ENCODE results near the gene USP36.
"Not testable (repeated sequence)": the region's sequence is repeated elsewhere in the genome, so short reads cannot be mapped to it uniquely, and the experiment has no call there.

The USP36 gene

GRCh38 chr17:78878261-78878660 lies 37.6 kb upstream of the USP36 start:
- H3K4me3 ChIP-seq (ENCODE audit: low read depth, low read length), result no peak overlapping the region
- TF ChIP-seq, protein P1, sequence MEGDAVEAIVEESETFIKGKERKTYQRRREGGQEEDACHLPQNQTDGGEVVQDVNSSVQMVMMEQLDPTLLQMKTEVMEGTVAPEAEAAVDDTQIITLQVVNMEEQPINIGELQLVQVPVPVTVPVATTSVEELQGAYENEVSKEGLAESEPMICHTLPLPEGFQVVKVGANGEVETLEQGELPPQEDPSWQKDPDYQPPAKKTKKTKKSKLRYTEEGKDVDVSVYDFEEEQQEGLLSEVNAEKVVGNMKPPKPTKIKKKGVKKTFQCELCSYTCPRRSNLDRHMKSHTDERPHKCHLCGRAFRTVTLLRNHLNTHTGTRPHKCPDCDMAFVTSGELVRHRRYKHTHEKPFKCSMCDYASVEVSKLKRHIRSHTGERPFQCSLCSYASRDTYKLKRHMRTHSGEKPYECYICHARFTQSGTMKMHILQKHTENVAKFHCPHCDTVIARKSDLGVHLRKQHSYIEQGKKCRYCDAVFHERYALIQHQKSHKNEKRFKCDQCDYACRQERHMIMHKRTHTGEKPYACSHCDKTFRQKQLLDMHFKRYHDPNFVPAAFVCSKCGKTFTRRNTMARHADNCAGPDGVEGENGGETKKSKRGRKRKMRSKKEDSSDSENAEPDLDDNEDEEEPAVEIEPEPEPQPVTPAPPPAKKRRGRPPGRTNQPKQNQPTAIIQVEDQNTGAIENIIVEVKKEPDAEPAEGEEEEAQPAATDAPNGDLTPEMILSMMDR (IDR thresholded peaks at IDR 0.05; ENCODE audit: borderline replicate concordance, insufficient read depth, low read depth, low read length), result no peak

- not testable (repeated sequence) for H3K4me3 ChIP-seq (ENCODE audit: low read depth, low read length)
Observed at GRCh38 chr17:78876954-78877517, 36.4 kb upstream of the USP36 start.

DNA sequence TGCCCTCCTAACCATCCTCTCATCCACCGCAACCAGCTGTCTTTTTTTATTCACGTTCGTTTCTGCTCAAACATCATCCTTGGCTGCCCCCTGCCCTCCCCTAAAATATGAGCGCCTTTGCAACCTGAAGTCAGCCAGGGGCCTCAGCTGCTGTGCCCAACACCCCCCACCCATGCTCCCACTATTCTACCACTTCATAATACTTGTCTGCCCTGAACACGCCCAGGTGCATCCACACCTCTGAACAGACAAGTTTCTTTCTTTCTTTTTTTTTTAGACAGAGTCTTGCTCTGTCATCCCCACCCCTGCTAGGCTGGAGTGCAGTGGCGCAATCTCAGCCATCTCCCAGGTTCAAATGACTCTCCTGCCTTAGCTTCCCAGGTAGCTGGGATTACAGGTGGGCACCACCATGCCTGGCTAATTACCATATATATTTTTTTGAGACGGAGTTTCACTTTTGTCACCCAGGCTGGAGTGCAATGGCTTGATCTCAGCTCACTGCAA lies 35.5 kb upstream of the USP36 start:
- TF ChIP-seq, protein P1 (IDR thresholded peaks at IDR 0.05; ENCODE audit: borderline replicate concordance, insufficient read depth, low read depth, low read length), result no peak
- H3K4me3 ChIP-seq (ENCODE audit: low read depth, low read length), result no peak overlapping the region

DNA sequence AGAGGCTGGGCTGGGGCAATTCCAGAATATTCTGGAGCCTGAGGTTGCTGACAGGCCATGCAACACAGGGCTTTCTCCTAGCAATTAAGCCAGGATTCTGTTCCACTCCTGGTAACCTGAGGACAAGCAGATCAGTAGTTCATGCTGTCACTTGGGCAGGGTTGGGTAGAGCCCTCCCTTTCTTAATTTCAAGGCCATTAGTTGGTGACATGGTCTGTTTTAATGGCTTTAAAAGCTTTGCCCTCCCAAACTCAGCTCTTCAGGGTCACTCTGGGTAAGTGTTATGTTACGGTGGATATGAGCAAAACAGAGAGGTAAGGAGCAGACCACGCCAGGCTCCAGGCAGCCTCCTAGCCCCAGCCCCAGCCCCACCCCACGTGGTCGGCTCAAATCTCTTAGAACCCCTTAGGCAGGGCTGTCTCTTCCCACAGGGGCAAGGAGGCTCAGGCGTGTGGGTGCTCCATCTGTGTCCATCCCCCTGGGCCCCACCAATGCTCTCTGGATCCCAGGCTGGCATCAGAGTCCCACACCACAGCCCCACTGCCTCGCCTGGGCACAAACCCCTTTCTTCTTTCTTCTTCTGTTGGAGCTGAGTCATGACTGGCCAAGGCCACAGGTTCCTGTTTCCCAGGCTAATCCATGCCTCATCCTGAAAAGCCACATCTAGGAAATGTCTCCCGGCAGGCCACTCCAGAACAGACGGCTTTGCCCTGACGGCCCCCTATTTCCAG lies 34.9 kb upstream of the USP36 start:
- TF ChIP-seq, protein P1 (IDR thresholded peaks at IDR 0.05; ENCODE audit: borderline replicate concordance, insufficient read depth, low read depth, low read length), result no peak
- H3K4me3 ChIP-seq (ENCODE audit: low read depth, low read length), result no peak overlapping the region

- H3K4me3 ChIP-seq (ENCODE audit: low read depth, low read length), result no peak overlapping the region
Observed at GRCh38 chr17:78873519-78874340, 33.1 kb upstream of the USP36 start.

DNA sequence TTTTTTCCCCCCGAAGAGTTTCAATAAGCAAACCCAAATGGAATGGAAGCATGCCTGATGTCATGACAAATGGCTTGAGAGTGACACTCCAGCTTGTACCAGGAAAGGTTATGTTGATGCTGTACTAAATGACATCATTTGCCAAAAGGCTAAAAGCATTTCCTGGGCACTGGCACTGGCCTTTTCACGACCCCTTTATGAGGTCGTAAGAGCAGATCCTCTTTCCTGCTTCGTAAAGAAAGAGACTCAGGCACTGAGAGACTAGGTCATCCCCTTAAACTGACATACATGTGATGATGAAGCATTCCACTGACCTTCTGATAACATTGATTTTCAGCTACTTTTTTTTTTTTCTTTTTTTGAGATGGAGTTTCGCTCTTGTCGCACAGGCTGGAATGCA lies 31.9 kb upstream of the USP36 start:
- H3K4me3 ChIP-seq (ENCODE audit: low read depth, low read length), result no peak overlapping the region
- TF ChIP-seq, protein P1 (IDR thresholded peaks at IDR 0.05; ENCODE audit: borderline replicate concordance, insufficient read depth, low read depth, low read length), result no peak

More at GRCh38 chr17:78873519-78874340, 33.1 kb upstream of the USP36 start:
- TF ChIP-seq, protein P1 (IDR thresholded peaks at IDR 0.05; ENCODE audit: borderline replicate concordance, insufficient read depth, low read depth, low read length), result no peak

DNA sequence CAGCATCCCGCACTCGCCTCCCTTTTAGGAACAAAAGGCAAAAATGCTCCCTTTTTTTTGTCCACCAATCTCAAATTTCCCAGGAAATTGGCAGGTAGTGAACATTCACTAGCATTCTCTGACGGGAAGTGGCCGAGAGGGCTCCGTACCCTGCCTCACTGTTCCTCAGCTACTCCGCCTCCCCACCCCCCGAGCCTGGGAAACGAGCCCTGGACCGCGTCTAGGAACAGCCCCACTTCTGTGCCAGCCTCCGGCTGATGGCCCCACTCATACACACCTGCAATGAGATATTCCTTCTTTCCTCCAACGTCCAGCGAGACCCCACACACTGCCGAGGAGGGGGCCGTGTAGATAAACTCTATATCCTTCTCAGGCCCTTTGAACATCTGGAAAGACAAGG lies 30.0 kb upstream of the USP36 start:
- TF ChIP-seq, protein P1 (IDR thresholded peaks at IDR 0.05; ENCODE audit: borderline replicate concordance, insufficient read depth, low read depth, low read length), result no peak
- no peak overlapping the region for H3K4me3 ChIP-seq (ENCODE audit: low read depth, low read length)
